Astrocyte (in vitro differentiated cells and primary cell): ENCODE measurements around the gene MOK. TPM values are rescaled to one million over a fixed set of nuclear protein-coding genes. Genes with fewer than 3 reads are reported as not detected.

Experiments used
- DNase-seq: peaks from one replicate; pipeline ENCODE4 v3.0.0-alpha.2; 2010; ENCODE audit warnings: low read depth
- FAIRE-seq: peaks from 2 replicates; lab custom pipeline; 2011; peaks lifted over from hg19 to GRCh38; lab: Jason Lieb, UNC
- H2AFZ ChIP-seq: 2 replicates; pipeline ENCODE4 v1.6.0; 2012; ENCODE audit warnings: low read depth, low read length, inconsistent platforms
- H3K27ac ChIP-seq: 2 replicates; pipeline ENCODE4 v1.5.1; 2011; ENCODE audit warnings: low read depth, low read length, inconsistent platforms
- H3K27me3 ChIP-seq: 2 replicates; pipeline ENCODE4 v1.6.0; 2011; ENCODE audit warnings: low read length, inconsistent platforms; ENCODE audit not compliant: insufficient read depth
- H3K36me3 ChIP-seq: 2 replicates; pipeline ENCODE4 v1.5.1; 2011; ENCODE audit warnings: low read length, inconsistent platforms; ENCODE audit not compliant: insufficient read depth
- H3K4me1 ChIP-seq: 2 replicates; pipeline ENCODE4 v1.5.1; 2011; ENCODE audit warnings: low read length, inconsistent platforms; ENCODE audit not compliant: insufficient read depth
- H3K4me2 ChIP-seq: 2 replicates; pipeline ENCODE4 v1.6.0; 2012; ENCODE audit warnings: low read length, inconsistent platforms
- H3K4me3 ChIP-seq: 2 replicates; pipeline ENCODE4 v1.5.1; 2011; ENCODE audit warnings: low read depth, mild to moderate bottlenecking, low read length, inconsistent platforms; ENCODE audit not compliant: insufficient read depth
- H3K79me2 ChIP-seq: 2 replicates; pipeline ENCODE4 v1.6.0; 2012; ENCODE audit warnings: mild to moderate bottlenecking, low read length, inconsistent platforms; ENCODE audit not compliant: insufficient read depth
- H3K9ac ChIP-seq: 2 replicates; pipeline ENCODE4 v1.6.0; 2012; ENCODE audit warnings: mild to moderate bottlenecking, low read length, inconsistent platforms
- H3K9me3 ChIP-seq: 2 replicates; pipeline ENCODE4 v1.5.1; 2012; ENCODE audit warnings: low read depth, mild to moderate bottlenecking, low read length, inconsistent platforms; ENCODE audit not compliant: insufficient read depth
- H4K20me1 ChIP-seq: 2 replicates; pipeline ENCODE4 v1.6.0; 2012; ENCODE audit warnings: low read length, inconsistent platforms; ENCODE audit not compliant: insufficient read depth
- H3K27ac Mint-ChIP-seq: one replicate; pipeline ENCODE4 v1.8.0; 2021; ENCODE audit warnings: mild to moderate bottlenecking, mixed read lengths; ENCODE audit not compliant: unreplicated experiment
- H3K27me3 Mint-ChIP-seq: one replicate; pipeline ENCODE4 v1.8.0; 2021; ENCODE audit warnings: low read depth, mixed read lengths; ENCODE audit not compliant: unreplicated experiment
- H3K36me3 Mint-ChIP-seq: one replicate; pipeline ENCODE4 v1.8.0; 2021; ENCODE audit warnings: low read depth, mixed read lengths; ENCODE audit not compliant: unreplicated experiment
- H3K4me1 Mint-ChIP-seq: one replicate; pipeline ENCODE4 v1.8.0; 2021; ENCODE audit warnings: low read depth, mixed read lengths; ENCODE audit not compliant: unreplicated experiment
- H3K4me3 Mint-ChIP-seq: one replicate; pipeline ENCODE4 v1.8.0; 2021; ENCODE audit warnings: mild to moderate bottlenecking, moderate library complexity, mixed read lengths; ENCODE audit not compliant: unreplicated experiment
- H3K9me3 Mint-ChIP-seq: one replicate; pipeline ENCODE4 v1.8.0; 2021; ENCODE audit warnings: mild to moderate bottlenecking, mixed read lengths; ENCODE audit not compliant: unreplicated experiment
- EZH2 ChIP-seq: IDR thresholded peaks from 2 replicates; pipeline ENCODE4 v1.6.1; 2012; ENCODE audit warnings: mild to moderate bottlenecking, low read length, inconsistent platforms; ENCODE audit not compliant: insufficient read depth
- total RNA-seq: library from RNA; stranded (reverse); gene quantifications from 2 replicates; pipeline ENCODE4 v1.2.1, GENCODE V29; 2021
- TF ChIP-seq, protein P1 (sequence below): IDR thresholded peaks from 2 replicates; pipeline ENCODE4 v1.5.1; 2011; ENCODE audit warnings: low read depth, mild to moderate bottlenecking, inconsistent platforms, low read length, moderate library complexity; ENCODE audit not compliant: insufficient read depth

MOK gene
- total RNA-seq, 1 donor from 2014 or later: 9.3 TPM

- Mint-ChIP-seq H3K36me3 (peaks cover 18% of the 10 kb centered on the region), H3K27ac (no peak overlapping the region), H3K27me3 (no peaks in the 10 kb centered on the region), H3K4me3 (peak overlapping the region; percentile 20), H3K9me3 (no peaks in the 10 kb centered on the region), H3K4me1 (no peaks in the 10 kb centered on the region)
- no peak overlapping the region for H3K4me2 ChIP-seq
- no peaks in the 10 kb centered on the region for H3K9me3 ChIP-seq
- no peak overlapping the region for H3K27ac ChIP-seq
- H4K20me1 ChIP-seq: no peaks in the 10 kb centered on the region
- DNase-seq: no peak
- no peaks in the 10 kb centered on the region for H3K4me1 ChIP-seq
- no peak overlapping the region for H3K9ac ChIP-seq
- no peaks in the 10 kb centered on the region for H3K79me2 ChIP-seq
- H2AFZ ChIP-seq: no peak overlapping the region
- FAIRE-seq: no peak
- no peaks in the 10 kb centered on the region for H3K27me3 ChIP-seq
- H3K4me3 ChIP-seq: no peak overlapping the region
- H3K36me3 ChIP-seq: peaks cover 23% of the 10 kb centered on the region
- TF ChIP-seq EZH2: no peak
- TF ChIP-seq, protein P1, sequence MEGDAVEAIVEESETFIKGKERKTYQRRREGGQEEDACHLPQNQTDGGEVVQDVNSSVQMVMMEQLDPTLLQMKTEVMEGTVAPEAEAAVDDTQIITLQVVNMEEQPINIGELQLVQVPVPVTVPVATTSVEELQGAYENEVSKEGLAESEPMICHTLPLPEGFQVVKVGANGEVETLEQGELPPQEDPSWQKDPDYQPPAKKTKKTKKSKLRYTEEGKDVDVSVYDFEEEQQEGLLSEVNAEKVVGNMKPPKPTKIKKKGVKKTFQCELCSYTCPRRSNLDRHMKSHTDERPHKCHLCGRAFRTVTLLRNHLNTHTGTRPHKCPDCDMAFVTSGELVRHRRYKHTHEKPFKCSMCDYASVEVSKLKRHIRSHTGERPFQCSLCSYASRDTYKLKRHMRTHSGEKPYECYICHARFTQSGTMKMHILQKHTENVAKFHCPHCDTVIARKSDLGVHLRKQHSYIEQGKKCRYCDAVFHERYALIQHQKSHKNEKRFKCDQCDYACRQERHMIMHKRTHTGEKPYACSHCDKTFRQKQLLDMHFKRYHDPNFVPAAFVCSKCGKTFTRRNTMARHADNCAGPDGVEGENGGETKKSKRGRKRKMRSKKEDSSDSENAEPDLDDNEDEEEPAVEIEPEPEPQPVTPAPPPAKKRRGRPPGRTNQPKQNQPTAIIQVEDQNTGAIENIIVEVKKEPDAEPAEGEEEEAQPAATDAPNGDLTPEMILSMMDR: no peak
These were observed 43.4 kb upstream of the MOK start for GRCh38 chr14:102348376-102348775.

- Histone ChIP-seq H2AFZ (no peak overlapping the region), H3K27ac (no peak overlapping the region), H3K36me3 (peaks cover 23% of the 10 kb centered on the region), H3K4me1 (no peaks in the 10 kb centered on the region), H3K79me2 (no peaks in the 10 kb centered on the region), H3K9me3 (no peaks in the 10 kb centered on the region), H3K4me3 (no peak overlapping the region), H3K4me2 (no peak overlapping the region), H3K27me3 (no peaks in the 10 kb centered on the region), H4K20me1 (no peaks in the 10 kb centered on the region), H3K9ac (no peak overlapping the region)
- Mint-ChIP-seq H3K27me3 (no peaks in the 10 kb centered on the region), H3K4me3 (no peak overlapping the region), H3K9me3 (no peaks in the 10 kb centered on the region), H3K4me1 (no peaks in the 10 kb centered on the region), H3K36me3 (peaks cover 22% of the 10 kb centered on the region), H3K27ac (no peak overlapping the region)
- TF ChIP-seq, protein P1: no peak
- TF ChIP-seq EZH2: no peak
- FAIRE-seq (no peak), DNase-seq (no peak)
These were observed 41.7 kb upstream of the MOK start for GRCh38 chr14:102346645-102347044.

GRCh38 chr14:102345232-102345631, 40.3 kb upstream of the MOK start:
- H3K4me3 Mint-ChIP-seq: no peak overlapping the region
- no peak overlapping the region for H3K27ac Mint-ChIP-seq
- H3K4me1 Mint-ChIP-seq: no peaks in the 10 kb centered on the region
- H4K20me1 ChIP-seq: no peaks in the 10 kb centered on the region
- no peak for DNase-seq
- no peaks in the 10 kb centered on the region for H3K27me3 Mint-ChIP-seq
- H3K36me3 ChIP-seq: peaks cover 23% of the 10 kb centered on the region
- H3K36me3 Mint-ChIP-seq: peaks cover 26% of the 10 kb centered on the region
- no peaks in the 10 kb centered on the region for H3K9me3 ChIP-seq
- TF ChIP-seq, protein P1: no peak
- no peak for TF ChIP-seq EZH2
- no peak for FAIRE-seq
- H3K4me1 ChIP-seq: no peaks in the 10 kb centered on the region
- H3K9me3 Mint-ChIP-seq: no peaks in the 10 kb centered on the region
- H2AFZ ChIP-seq: no peak overlapping the region
- no peaks in the 10 kb centered on the region for H3K27me3 ChIP-seq
- H3K9ac ChIP-seq: no peak overlapping the region
- H3K79me2 ChIP-seq: no peaks in the 10 kb centered on the region
- no peak overlapping the region for H3K27ac ChIP-seq
- H3K4me3 ChIP-seq: no peak overlapping the region
- no peak overlapping the region for H3K4me2 ChIP-seq
